WTC11 (cell line): ENCODE measurements around the gene PPP3CA. TPM values are rescaled to one million over a fixed set of nuclear protein-coding genes. Genes with fewer than 3 reads are reported as not detected.

ENCODE experiments used
- ATAC-seq: fragments of 200-7000 bp; cut with Tn5 transposase; 2 replicates; pipeline ENCODE4 v1.10.0; 2021; ENCODE audit warnings: mild to moderate bottlenecking, moderate library complexity
- CTCF ChIA-PET: fragments of 300-600 bp; sonication (Branson Sonifier 250); formaldehyde crosslinking; loops from one replicate; lab custom pipeline; 2021; ENCODE audit warnings: antibody characterized with exemption; lab: Charles Lee
- POLR2A ChIA-PET: fragments of 350-600 bp; sonication (Branson Sonifier 250); formaldehyde crosslinking; loops from one replicate; lab custom pipeline; 2021; ENCODE audit warnings: antibody characterized with exemption; lab: Charles Lee
- DNase-seq: peaks from one replicate; pipeline ENCODE4 v3.0.0; 2021; ENCODE audit warnings: low spot score
- H3K27ac Mint-ChIP-seq: 2 replicates; pipeline ENCODE4 v1.8.0; 2021; ENCODE audit warnings: mixed read lengths
- H3K27me3 Mint-ChIP-seq: 2 replicates; pipeline ENCODE4 v1.8.0; 2021; ENCODE audit warnings: low read depth, mild to moderate bottlenecking, moderate library complexity, mixed read lengths
- H3K36me3 Mint-ChIP-seq: 2 replicates; pipeline ENCODE4 v1.8.0; 2021; ENCODE audit warnings: mixed read lengths
- H3K4me1 Mint-ChIP-seq: 2 replicates; pipeline ENCODE4 v1.8.0; 2022; ENCODE audit warnings: mixed read lengths
- H3K4me3 Mint-ChIP-seq: 2 replicates; pipeline ENCODE4 v1.8.0; 2021; ENCODE audit warnings: mild to moderate bottlenecking, moderate library complexity, mixed read lengths
- H3K9me3 Mint-ChIP-seq: 2 replicates; pipeline ENCODE4 v1.8.0; 2021; ENCODE audit warnings: mixed read lengths
- CREB1 ChIP-seq: sonication (generic); formaldehyde crosslinking; IDR thresholded peaks from 2 replicates; pipeline ENCODE4 v1.8.0; 2023; ENCODE audit warnings: mild to moderate bottlenecking, missing genetic modification reagents
- ESRRA ChIP-seq: sonication (generic); formaldehyde crosslinking; IDR thresholded peaks from 2 replicates; pipeline ENCODE4 v1.8.1; 2022; ENCODE audit warnings: mild to moderate bottlenecking, missing genetic modification reagents, borderline replicate concordance
- FOXJ3 ChIP-seq: sonication (generic); formaldehyde crosslinking; IDR thresholded peaks from 2 replicates; pipeline ENCODE4 v1.9.0; 2021; ENCODE audit warnings: missing genetic modification reagents, mild to moderate bottlenecking, borderline replicate concordance
- JUN ChIP-seq: sonication (generic); formaldehyde crosslinking; IDR thresholded peaks from 2 replicates; pipeline ENCODE4 v1.8.0; 2023; ENCODE audit warnings: mild to moderate bottlenecking, missing genetic modification reagents
- MYBL2 ChIP-seq: sonication (generic); formaldehyde crosslinking; IDR thresholded peaks from 2 replicates; pipeline ENCODE4 v1.8.1; 2023; ENCODE audit warnings: mild to moderate bottlenecking, moderate library complexity, missing genetic modification reagents
- OVOL2 ChIP-seq: fragments of 250-450 bp; sonication (Bioruptor Pico); IDR thresholded peaks from 2 replicates; pipeline ENCODE4 v1.9.0; 2021; ENCODE audit warnings: mild to moderate bottlenecking, borderline replicate concordance
- SOX15 ChIP-seq: fragments of 250-450 bp; sonication (Bioruptor Pico); IDR thresholded peaks from 2 replicates; pipeline ENCODE4 v1.9.0; 2021; ENCODE audit warnings: mild to moderate bottlenecking
- ZNF281 ChIP-seq: sonication (generic); formaldehyde crosslinking; IDR thresholded peaks from 2 replicates; pipeline ENCODE4 v1.8.0; 2023; ENCODE audit warnings: mild to moderate bottlenecking, missing genetic modification reagents
- ZNF512 ChIP-seq: sonication (generic); formaldehyde crosslinking; IDR thresholded peaks from 2 replicates; pipeline ENCODE4 v1.8.1; 2022; ENCODE audit warnings: missing genetic modification reagents, borderline replicate concordance
- total RNA-seq: library from RNA; stranded (reverse); gene quantifications from 3 replicates; pipeline ENCODE4 v1.2.3, GENCODE V29; 2021
- TF ChIP-seq, protein P1 (sequence below): sonication (generic); formaldehyde crosslinking; IDR thresholded peaks from 2 replicates; pipeline ENCODE4 v1.8.0; 2022; ENCODE audit warnings: missing genetic modification reagents
- TF ChIP-seq, protein P2 (sequence below): sonication (generic); formaldehyde crosslinking; IDR thresholded peaks from 2 replicates; pipeline ENCODE4 v1.8.0; 2022; ENCODE audit warnings: mild to moderate bottlenecking, missing genetic modification reagents
- TF ChIP-seq, protein P3 (sequence below): sonication (generic); formaldehyde crosslinking; IDR thresholded peaks from 2 replicates; pipeline ENCODE4 v1.8.1; 2022; ENCODE audit warnings: low read depth, mild to moderate bottlenecking, moderate library complexity, missing genetic modification reagents, borderline replicate concordance
- TF ChIP-seq, protein P4 (sequence below): sonication (generic); formaldehyde crosslinking; IDR thresholded peaks from 2 replicates; pipeline ENCODE4 v1.8.1; 2023; ENCODE audit warnings: mild to moderate bottlenecking, missing genetic modification reagents, moderate library complexity

PPP3CA gene
- total RNA-seq, 1 experiment from 2014 or later = 41.6 TPM

DNA sequence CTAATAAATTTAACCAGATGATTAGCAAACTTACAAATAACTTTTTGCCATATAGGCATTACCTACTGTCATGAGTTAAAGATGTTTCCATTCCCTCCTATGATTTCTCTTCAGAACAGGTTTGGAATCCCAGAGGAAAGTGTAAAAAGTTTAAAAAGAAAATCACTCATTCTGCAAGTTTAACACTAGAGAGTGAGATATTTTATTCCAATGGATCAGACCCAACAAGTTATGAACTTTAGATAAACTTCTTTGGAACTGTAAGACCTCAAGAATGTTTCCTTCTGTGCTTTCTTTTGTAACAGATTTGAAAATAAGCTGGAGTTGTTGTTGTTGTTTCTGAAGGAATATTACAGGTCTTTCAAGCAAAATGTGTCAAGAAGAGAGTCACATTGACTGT lies 51.6 kb downstream of the PPP3CA start (continued):
- TF ChIP-seq MYBL2 (CRISPR knock-in tag) = no peak
- TF ChIP-seq, protein P1, sequence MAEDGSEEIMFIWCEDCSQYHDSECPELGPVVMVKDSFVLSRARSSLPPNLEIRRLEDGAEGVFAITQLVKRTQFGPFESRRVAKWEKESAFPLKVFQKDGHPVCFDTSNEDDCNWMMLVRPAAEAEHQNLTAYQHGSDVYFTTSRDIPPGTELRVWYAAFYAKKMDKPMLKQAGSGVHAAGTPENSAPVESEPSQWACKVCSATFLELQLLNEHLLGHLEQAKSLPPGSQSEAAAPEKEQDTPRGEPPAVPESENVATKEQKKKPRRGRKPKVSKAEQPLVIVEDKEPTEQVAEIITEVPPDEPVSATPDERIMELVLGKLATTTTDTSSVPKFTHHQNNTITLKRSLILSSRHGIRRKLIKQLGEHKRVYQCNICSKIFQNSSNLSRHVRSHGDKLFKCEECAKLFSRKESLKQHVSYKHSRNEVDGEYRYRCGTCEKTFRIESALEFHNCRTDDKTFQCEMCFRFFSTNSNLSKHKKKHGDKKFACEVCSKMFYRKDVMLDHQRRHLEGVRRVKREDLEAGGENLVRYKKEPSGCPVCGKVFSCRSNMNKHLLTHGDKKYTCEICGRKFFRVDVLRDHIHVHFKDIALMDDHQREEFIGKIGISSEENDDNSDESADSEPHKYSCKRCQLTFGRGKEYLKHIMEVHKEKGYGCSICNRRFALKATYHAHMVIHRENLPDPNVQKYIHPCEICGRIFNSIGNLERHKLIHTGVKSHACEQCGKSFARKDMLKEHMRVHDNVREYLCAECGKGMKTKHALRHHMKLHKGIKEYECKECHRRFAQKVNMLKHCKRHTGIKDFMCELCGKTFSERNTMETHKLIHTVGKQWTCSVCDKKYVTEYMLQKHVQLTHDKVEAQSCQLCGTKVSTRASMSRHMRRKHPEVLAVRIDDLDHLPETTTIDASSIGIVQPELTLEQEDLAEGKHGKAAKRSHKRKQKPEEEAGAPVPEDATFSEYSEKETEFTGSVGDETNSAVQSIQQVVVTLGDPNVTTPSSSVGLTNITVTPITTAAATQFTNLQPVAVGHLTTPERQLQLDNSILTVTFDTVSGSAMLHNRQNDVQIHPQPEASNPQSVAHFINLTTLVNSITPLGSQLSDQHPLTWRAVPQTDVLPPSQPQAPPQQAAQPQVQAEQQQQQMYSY (CRISPR knock-in tag) = no peak
- TF ChIP-seq, protein P2, sequence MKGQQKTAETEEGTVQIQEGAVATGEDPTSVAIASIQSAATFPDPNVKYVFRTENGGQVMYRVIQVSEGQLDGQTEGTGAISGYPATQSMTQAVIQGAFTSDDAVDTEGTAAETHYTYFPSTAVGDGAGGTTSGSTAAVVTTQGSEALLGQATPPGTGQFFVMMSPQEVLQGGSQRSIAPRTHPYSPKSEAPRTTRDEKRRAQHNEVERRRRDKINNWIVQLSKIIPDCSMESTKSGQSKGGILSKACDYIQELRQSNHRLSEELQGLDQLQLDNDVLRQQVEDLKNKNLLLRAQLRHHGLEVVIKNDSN = no peak
- TF ChIP-seq JUN (CRISPR knock-in tag) = no peak
- TF ChIP-seq FOXJ3 = no peak
- TF ChIP-seq SOX15 (CRISPR knock-in tag) = no peak

- Mint-ChIP-seq H3K4me3 (no peak overlapping the region), H3K27ac (no peak overlapping the region)
- TF ChIP-seq OVOL2 (CRISPR knock-in tag) = no peak
- TF ChIP-seq, protein P3, sequence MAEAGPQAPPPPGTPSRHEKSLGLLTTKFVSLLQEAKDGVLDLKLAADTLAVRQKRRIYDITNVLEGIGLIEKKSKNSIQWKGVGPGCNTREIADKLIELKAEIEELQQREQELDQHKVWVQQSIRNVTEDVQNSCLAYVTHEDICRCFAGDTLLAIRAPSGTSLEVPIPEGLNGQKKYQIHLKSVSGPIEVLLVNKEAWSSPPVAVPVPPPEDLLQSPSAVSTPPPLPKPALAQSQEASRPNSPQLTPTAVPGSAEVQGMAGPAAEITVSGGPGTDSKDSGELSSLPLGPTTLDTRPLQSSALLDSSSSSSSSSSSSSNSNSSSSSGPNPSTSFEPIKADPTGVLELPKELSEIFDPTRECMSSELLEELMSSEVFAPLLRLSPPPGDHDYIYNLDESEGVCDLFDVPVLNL (CRISPR knock-in tag) = no peak
- TF ChIP-seq ZNF512 (CRISPR knock-in tag) = no peak
- TF ChIP-seq ZNF281 (CRISPR knock-in tag) = no peak
- TF ChIP-seq, protein P4, sequence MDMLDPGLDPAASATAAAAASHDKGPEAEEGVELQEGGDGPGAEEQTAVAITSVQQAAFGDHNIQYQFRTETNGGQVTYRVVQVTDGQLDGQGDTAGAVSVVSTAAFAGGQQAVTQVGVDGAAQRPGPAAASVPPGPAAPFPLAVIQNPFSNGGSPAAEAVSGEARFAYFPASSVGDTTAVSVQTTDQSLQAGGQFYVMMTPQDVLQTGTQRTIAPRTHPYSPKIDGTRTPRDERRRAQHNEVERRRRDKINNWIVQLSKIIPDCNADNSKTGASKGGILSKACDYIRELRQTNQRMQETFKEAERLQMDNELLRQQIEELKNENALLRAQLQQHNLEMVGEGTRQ (CRISPR knock-in tag) = no peak
- TF ChIP-seq, all 79 proteins: peak for 0
- H3K9me3 Mint-ChIP-seq = no peaks in the 10 kb centered on the region
- POLR2A ChIA-PET = no interaction called here
- DNase-seq (no peak), ATAC-seq (no peak)
- peaks cover 22% of the 10 kb centered on the region for H3K4me1 Mint-ChIP-seq
- CTCF ChIA-PET = no interaction called here
- H3K36me3 Mint-ChIP-seq = no peaks in the 10 kb centered on the region
- H3K27me3 Mint-ChIP-seq = no peaks in the 10 kb centered on the region
These were observed 52.7 kb downstream of the PPP3CA start for GRCh38 chr4:101294597-101294996.

- ChIA-PET POLR2A (no interaction called here), CTCF (no interaction called here)
- H3K4me1 Mint-ChIP-seq = peaks cover 37% of the 10 kb centered on the region
- no peaks in the 10 kb centered on the region for H3K9me3 Mint-ChIP-seq
- ATAC-seq = no peak
- no peak for DNase-seq
- no peak overlapping the region for H3K27ac Mint-ChIP-seq
- no peaks in the 10 kb centered on the region for H3K36me3 Mint-ChIP-seq
- TF ChIP-seq CREB1 (CRISPR knock-in tag) = no peak
- TF ChIP-seq ESRRA (CRISPR knock-in tag) = no peak
- H3K27me3 Mint-ChIP-seq = no peaks in the 10 kb centered on the region
- no peak overlapping the region for H3K4me3 Mint-ChIP-seq
These were observed 54.4 kb downstream of the PPP3CA start for GRCh38 chr4:101292901-101293300.
